ENCODE measurements around the gene VSIG2.
"Not testable (repeated sequence)": the region's sequence is repeated elsewhere in the genome, so short reads cannot be mapped to it uniquely, and the experiment has no call there.

The VSIG2 gene

GRCh38 chr11:124776865-124777645 is 25.0 kb upstream of the VSIG2 start:
- H3K9ac ChIP-seq (ENCODE audit: low read depth, low read length): no peak overlapping the region
- no peaks in the 10 kb centered on the region for H3K4me1 ChIP-seq (ENCODE audit: insufficient read depth, low read length)
- H3K36me3 ChIP-seq (ENCODE audit: insufficient read depth, low read length): no peaks in the 10 kb centered on the region; the same call in 1 of the 2 replicates
- H3K9me3 ChIP-seq (ENCODE audit: control insufficient read depth, insufficient read depth, low read length): no peaks in the 10 kb centered on the region

- peaks cover 11% of the 10 kb centered on the region for H3K4me1 ChIP-seq (ENCODE audit: insufficient read depth, low read length)
- H3K9ac ChIP-seq (ENCODE audit: low read depth, low read length); H3K9me3 ChIP-seq (ENCODE audit: control insufficient read depth, insufficient read depth, low read length); H3K36me3 ChIP-seq (ENCODE audit: insufficient read depth, low read length): not testable (repeated sequence)
Measured at GRCh38 chr11:124770959-124771358, 18.9 kb upstream of the VSIG2 start.

- Histone ChIP-seq H3K9me3 (ENCODE audit: control insufficient read depth, insufficient read depth, low read length) (no peaks in the 10 kb centered on the region), H3K36me3 (ENCODE audit: insufficient read depth, low read length) (peaks cover 4% of the 10 kb centered on the region; the same call in 1 of the 2 replicates), H3K9ac (ENCODE audit: low read depth, low read length) (no peak overlapping the region), H3K4me1 (ENCODE audit: insufficient read depth, low read length) (peaks cover 11% of the 10 kb centered on the region)
Measured at GRCh38 chr11:124769806-124770774, 18.0 kb upstream of the VSIG2 start.

GRCh38 chr11:124768914-124769313 is 16.9 kb upstream of the VSIG2 start:
- Histone ChIP-seq H3K36me3 (ENCODE audit: insufficient read depth, low read length) (peaks cover 4% of the 10 kb centered on the region; the same call in 1 of the 2 replicates), H3K9ac (ENCODE audit: low read depth, low read length) (no peak overlapping the region), H3K9me3 (ENCODE audit: control insufficient read depth, insufficient read depth, low read length) (no peaks in the 10 kb centered on the region), H3K4me1 (ENCODE audit: insufficient read depth, low read length) (peaks cover 11% of the 10 kb centered on the region)

- Histone ChIP-seq H3K36me3 (ENCODE audit: insufficient read depth, low read length) (peaks cover 4% of the 10 kb centered on the region; the same call in 1 of the 2 replicates), H3K9ac (ENCODE audit: low read depth, low read length) (no peak overlapping the region), H3K4me1 (ENCODE audit: insufficient read depth, low read length) (peaks cover 11% of the 10 kb centered on the region), H3K9me3 (ENCODE audit: control insufficient read depth, insufficient read depth, low read length) (no peaks in the 10 kb centered on the region)
Measured at GRCh38 chr11:124766156-124766555, 14.1 kb upstream of the VSIG2 start.

- H3K9ac ChIP-seq (ENCODE audit: low read depth, low read length): peak overlapping the region; percentile 45; the same call in 1 of the 2 replicates
- no peaks in the 10 kb centered on the region for H3K9me3 ChIP-seq (ENCODE audit: control insufficient read depth, insufficient read depth, low read length)
- peaks cover 4% of the 10 kb centered on the region; the same call in 1 of the 2 replicates for H3K36me3 ChIP-seq (ENCODE audit: insufficient read depth, low read length)
- H3K4me1 ChIP-seq (ENCODE audit: insufficient read depth, low read length): peaks cover 7% of the 10 kb centered on the region; the same call in 1 of the 2 replicates
Measured at GRCh38 chr11:124763156-124763947, 11.3 kb upstream of the VSIG2 start.

- peaks cover 4% of the 10 kb centered on the region; the same call in 1 of the 2 replicates for H3K36me3 ChIP-seq (ENCODE audit: insufficient read depth, low read length)
- no peaks in the 10 kb centered on the region for H3K9me3 ChIP-seq (ENCODE audit: control insufficient read depth, insufficient read depth, low read length)
- peak overlapping the region; percentile 45; the same call in 1 of the 2 replicates for H3K9ac ChIP-seq (ENCODE audit: low read depth, low read length)
- H3K4me1 ChIP-seq (ENCODE audit: insufficient read depth, low read length): peaks cover 7% of the 10 kb centered on the region; the same call in 1 of the 2 replicates
Measured at GRCh38 chr11:124762624-124763155, 10.6 kb upstream of the VSIG2 start.

GRCh38 chr11:124762105-124762623 is 10.1 kb upstream of the VSIG2 start, which contains the start of gene ESAM:
Gene ESAM (minus strand): TSS chr11:124762290. CDS start chr11:124762154, 136 bp downstream.
- Histone ChIP-seq H3K4me1 (ENCODE audit: insufficient read depth, low read length) (peaks cover 10% of the 10 kb centered on the region), H3K9ac (ENCODE audit: low read depth, low read length) (peak within 1 kb of the TSS; percentile 45; the same call in 1 of the 2 replicates), H3K9me3 (ENCODE audit: control insufficient read depth, insufficient read depth, low read length) (no peaks in the 10 kb centered on the region), H3K36me3 (ENCODE audit: insufficient read depth, low read length) (peaks cover 4% of the 10 kb centered on the region; the same call in 1 of the 2 replicates)

GRCh38 chr11:124761301-124762104 is 9.4 kb upstream of the VSIG2 start:
- H3K4me1 ChIP-seq (ENCODE audit: insufficient read depth, low read length): peaks cover 16% of the 10 kb centered on the region
- peak overlapping the region; percentile 45; the same call in 1 of the 2 replicates for H3K9ac ChIP-seq (ENCODE audit: low read depth, low read length)
- no peaks in the 10 kb centered on the region for H3K9me3 ChIP-seq (ENCODE audit: control insufficient read depth, insufficient read depth, low read length)
- peaks cover 4% of the 10 kb centered on the region; the same call in 1 of the 2 replicates for H3K36me3 ChIP-seq (ENCODE audit: insufficient read depth, low read length)

GRCh38 chr11:124760806-124761205 is 8.8 kb upstream of the VSIG2 start:
- Histone ChIP-seq H3K9me3 (ENCODE audit: control insufficient read depth, insufficient read depth, low read length) (no peaks in the 10 kb centered on the region), H3K36me3 (ENCODE audit: insufficient read depth, low read length) (peaks cover 4% of the 10 kb centered on the region; the same call in 1 of the 2 replicates), H3K4me1 (ENCODE audit: insufficient read depth, low read length) (peaks cover 16% of the 10 kb centered on the region), H3K9ac (ENCODE audit: low read depth, low read length) (0 out of 2 replicates have a peak overlapping the region, but pooled peaks have one; percentile 46)

- H3K9ac ChIP-seq (ENCODE audit: low read depth, low read length): peak overlapping the region; percentile 46
- no peaks in the 10 kb centered on the region for H3K9me3 ChIP-seq (ENCODE audit: control insufficient read depth, insufficient read depth, low read length)
- peaks cover 16% of the 10 kb centered on the region for H3K4me1 ChIP-seq (ENCODE audit: insufficient read depth, low read length)
- no peaks in the 10 kb centered on the region for H3K36me3 ChIP-seq (ENCODE audit: insufficient read depth, low read length)
Measured at GRCh38 chr11:124760205-124760652, 8.2 kb upstream of the VSIG2 start.

- Histone ChIP-seq H3K36me3 (ENCODE audit: insufficient read depth, low read length) (no peaks in the 10 kb centered on the region), H3K9ac (ENCODE audit: low read depth, low read length) (peak overlapping the region; percentile 46), H3K4me1 (ENCODE audit: insufficient read depth, low read length) (peaks cover 16% of the 10 kb centered on the region), H3K9me3 (ENCODE audit: control insufficient read depth, insufficient read depth, low read length) (no peaks in the 10 kb centered on the region)
Measured at GRCh38 chr11:124759266-124760204, 7.5 kb upstream of the VSIG2 start.

Data from ES-I3 (cell line).